Measurements from ENCODE around the gene TRIM40. TPM values are rescaled to one million over a fixed set of nuclear protein-coding genes. Genes with fewer than 3 reads are reported as not detected.
A peak's percentile ranks its signal among the peaks of the same experiment; 100 is the strongest.
"Not testable (repeated sequence)": the region's sequence is repeated elsewhere in the genome, so short reads cannot be mapped to it uniquely, and the experiment has no call there.

Gene TRIM40
- total and polyA plus RNA-seq, 8 donors, result not detected

- ATAC-seq (peak; percentile 93 to 99 (median 96)), FAIRE-seq (no peak), DNase-seq (peak in 4 of 6 donors; percentile 62 to 73 (median 68))
- peaks cover 0 to 37% (median 1%) of the 10 kb centered on the region in 4 donors for H3K27me3 ChIP-seq
- H3K4me1 ChIP-seq, result no peaks in the 10 kb centered on the region
- 20 to 23% methylated on average over 16 of the region's 16 CpGs for WGBS, 2 donors
- TF ChIP-seq CTCF (IDR thresholded peaks at IDR 0.05), result peak; percentile 92 to 97 (median 94)
- H3K9me3 ChIP-seq, result no peaks in the 10 kb centered on the region
- intact Hi-C loops (cut with DNase I), result no loop called here
- no peaks in the 10 kb centered on the region for H3K36me3 ChIP-seq
- H3K4me3 ChIP-seq, result no peak overlapping the region
- no peak overlapping the region for H3K27ac ChIP-seq
Observed at GRCh38 chr6:30130887-30131862, 4.8 kb upstream of the TRIM40 start.

DNA sequence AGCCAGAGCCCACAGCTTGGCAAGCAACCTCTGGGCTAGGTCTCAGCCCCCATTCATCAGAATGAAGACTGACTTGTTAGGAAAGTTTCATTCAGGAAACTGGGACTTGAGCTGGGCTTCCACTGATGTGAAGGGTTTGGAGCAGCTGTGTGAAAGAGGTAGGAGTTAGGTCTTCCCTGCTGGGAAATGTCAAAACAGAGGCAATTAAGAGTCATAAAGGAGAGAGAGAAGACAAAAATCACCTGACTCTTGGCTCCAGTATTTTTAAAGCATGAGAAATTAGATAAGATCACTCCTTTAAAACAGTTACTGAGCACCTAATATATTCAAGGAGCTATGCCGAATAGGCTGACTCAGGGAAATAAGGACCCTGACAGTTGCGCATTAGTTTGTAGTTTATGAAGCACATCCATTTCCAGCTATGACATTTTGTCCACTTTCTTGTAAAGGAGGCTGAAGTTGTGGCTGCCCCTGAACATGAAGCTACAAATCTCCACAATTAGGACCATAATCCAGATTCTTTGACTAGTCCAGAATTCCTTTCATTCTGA, 3.9 kb upstream of the TRIM40 start:
- DNase-seq (no peak), FAIRE-seq (no peak), ATAC-seq (no peak)
- Histone ChIP-seq H3K36me3 (no peaks in the 10 kb centered on the region), H3K27ac (no peak overlapping the region), H3K27me3 (peaks cover 0 to 37% (median 1%) of the 10 kb centered on the region in 4 donors), H3K4me3 (no peak overlapping the region), H3K9me3 (no peaks in the 10 kb centered on the region), H3K4me1 (no peaks in the 10 kb centered on the region)
- intact Hi-C loops (cut with DNase I), result no loop called here
- WGBS, 2 donors, result 66 to 76% methylated on average over 2 of the region's 2 CpGs
- TF ChIP-seq CTCF (IDR thresholded peaks at IDR 0.05), result no peak

GRCh38 chr6:30135147-30135546, 793 bp upstream of the TRIM40 start:
- TF ChIP-seq CTCF (IDR thresholded peaks at IDR 0.05), result no peak
- intact Hi-C loops (cut with DNase I), result no loop called here

GRCh38 chr6:30136570-30137286, 788 bp downstream of the TRIM40 start:
- WGBS, 2 donors, result 56 to 67% methylated on average over 11 of the region's 11 CpGs
- Histone ChIP-seq H3K36me3 (no peaks in the 10 kb centered on the region), H3K9me3 (no peaks in the 10 kb centered on the region), H3K27me3 (peaks cover 0 to 6% (median 1%) of the 10 kb centered on the region in 4 donors), H3K27ac (no peak overlapping the region), H3K4me3 (no peak overlapping the region), H3K4me1 (no peaks in the 10 kb centered on the region)
- no peak for ATAC-seq
- no peak for DNase-seq
- intact Hi-C loops (cut with DNase I), result no loop called here
- no peak for FAIRE-seq
- no peak for TF ChIP-seq CTCF (IDR thresholded peaks at IDR 0.05)

More at GRCh38 chr6:30135147-30135546, 793 bp upstream of the TRIM40 start:
- Histone ChIP-seq H3K9me3 (no peaks in the 10 kb centered on the region), H3K27me3 (peaks cover 0 to 13% (median 1%) of the 10 kb centered on the region in 4 donors), H3K4me3 (no peak overlapping the region), H3K27ac (no peak overlapping the region), H3K36me3 (no peaks in the 10 kb centered on the region), H3K4me1 (no peaks in the 10 kb centered on the region)
- 50 to 62% methylated on average over 2 of the region's 2 CpGs for WGBS, 2 donors
- FAIRE-seq, result no peak
- DNase-seq, result no peak
- no peak for ATAC-seq

GRCh38 chr6:30140240-30140639, 4.3 kb downstream of the TRIM40 start:
- H3K36me3 ChIP-seq; H3K9me3 ChIP-seq; H3K27me3 ChIP-seq; ATAC-seq; intact Hi-C loops (cut with DNase I); H3K4me1 ChIP-seq; FAIRE-seq; H3K27ac ChIP-seq; H3K4me3 ChIP-seq; DNase-seq: not testable (repeated sequence)
- WGBS, 2 donors, result 68 to 78% methylated on average over 8 of the region's 8 CpGs

All from pancreas (tissue), 10 donors.